SK-N-SH (cell line): ENCODE data around the gene CBR4. TPM values are rescaled to one million over a fixed set of nuclear protein-coding genes. Genes with fewer than 3 reads are reported as not detected.

Experiments used
- CTCF ChIA-PET: fragments of 300-600, 350-600 bp; formaldehyde crosslinking; extraction: SDS; loops from one replicate; lab custom pipeline; 2021; lab: Yijun Ruan, JAX
- POLR2A ChIA-PET: fragments of 350-600 bp; sonication (Branson Sonifier 250); formaldehyde crosslinking; extraction: SDS; loops from one replicate; lab custom pipeline; 2020; ENCODE audit warnings: antibody characterized with exemption, inconsistent platforms; lab: Yijun Ruan, JAX
- DNase-seq: peaks from one replicate; pipeline ENCODE4 v3.0.0; 2012
- H2AFZ ChIP-seq: fragments of 200-600 bp; sonication (generic); 2 replicates; pipeline ENCODE4 v1.8.1; 2016; ENCODE audit warnings: antibody characterized with exemption, mild to moderate bottlenecking, low read depth
- H3F3A ChIP-seq: fragments of 200-600 bp; sonication (generic); replicated peaks from 2 replicates; pipeline ENCODE3; 2016; ENCODE audit warnings: antibody characterized with exemption, mild to moderate bottlenecking; ENCODE audit not compliant: insufficient read depth
- H3K27ac ChIP-seq, 2 experiments: fragments of 200-500 bp in 1 of 2; fragments of 200-600 bp in 1 of 2; sonication (Bioruptor generic) in 1 of 2; sonication (generic), shearing (Covaris generic) in 1 of 2; 2 replicates each; pipeline versions ENCODE4 v1.5.1 to v1.6.1; 2014 to 2016; ENCODE audit warnings: low read depth in 2 of 2, inconsistent platforms in 1 of 2, low read length in 1 of 2, mild to moderate bottlenecking in 1 of 2, mixed read lengths in 1 of 2
- H3K27me3 ChIP-seq: fragments of 200-600 bp; sonication (generic), shearing (Covaris generic); 2 replicates; pipeline ENCODE4 v1.6.1; 2016; ENCODE audit warnings: mixed run types; ENCODE audit not compliant: insufficient read depth
- H3K36me3 ChIP-seq, 2 experiments: fragments of 200-500 bp in 1 of 2; fragments of 200-600 bp in 1 of 2; sonication (Bioruptor generic) in 1 of 2; sonication (generic) in 1 of 2; replicated peaks in 1 of 2; 2 replicates each; pipeline versions ENCODE3 to v1.5.1; 2014 to 2016; ENCODE audit warnings: low read length in 1 of 2, mild to moderate bottlenecking in 1 of 2; ENCODE audit not compliant: insufficient read depth in 2 of 2, control insufficient read depth in 1 of 2
- H3K4me1 ChIP-seq, 2 experiments: fragments of 200-500 bp in 1 of 2; fragments of 200-600 bp in 1 of 2; sonication (Bioruptor generic) in 1 of 2; sonication (generic), shearing (Covaris generic) in 1 of 2; 2 replicates each; pipeline versions ENCODE4 v1.5.1 to v1.6.1; 2014 to 2016; ENCODE audit warnings: low read depth in 1 of 2, low read length in 1 of 2, mixed run types in 1 of 2; ENCODE audit not compliant: insufficient read depth in 2 of 2, control insufficient read depth in 1 of 2
- H3K4me2 ChIP-seq: fragments of 200-600 bp; sonication (generic), shearing (Covaris generic); 2 replicates; pipeline ENCODE4 v1.6.1; 2017; ENCODE audit warnings: mixed run types
- H3K4me3 ChIP-seq, 2 experiments: fragments of 200-500 bp in 1 of 2; fragments of 200-600 bp in 1 of 2; sonication (Bioruptor generic) in 1 of 2; sonication (generic), shearing (Covaris generic) in 1 of 2; 2 replicates each; pipeline versions ENCODE4 v1.5.1 to v1.8.1; 2014 to 2016; ENCODE audit warnings: low read depth in 2 of 2, inconsistent platforms in 1 of 2, low read length in 1 of 2, mild to moderate bottlenecking in 1 of 2, mixed read lengths in 1 of 2, moderate library complexity in 1 of 2
- H3K79me2 ChIP-seq: fragments of 200-600 bp; sonication (generic); 2 replicates; pipeline ENCODE4 v1.8.1; 2017; ENCODE audit warnings: mild to moderate bottlenecking; ENCODE audit not compliant: insufficient read depth
- H3K9ac ChIP-seq: fragments of 200-600 bp; sonication (generic); 2 replicates; pipeline ENCODE4 v1.6.1; 2017; ENCODE audit warnings: mixed run types
- H3K9me2 ChIP-seq: fragments of 200-600 bp; sonication (generic); 2 replicates; pipeline ENCODE4 v1.6.1; 2017; ENCODE audit warnings: mixed run types
- H3K9me3 ChIP-seq: fragments of 200-600 bp; sonication (generic); 2 replicates; pipeline ENCODE4 v1.6.1; 2017; ENCODE audit warnings: mixed run types, mild to moderate bottlenecking, moderate library complexity
- H4K20me1 ChIP-seq: fragments of 200-600 bp; sonication (generic); 2 replicates; pipeline ENCODE4 v1.6.1; 2017; ENCODE audit warnings: mild to moderate bottlenecking, mixed run types; ENCODE audit not compliant: insufficient read depth
- ELF1 ChIP-seq: IDR thresholded peaks from 2 replicates; pipeline ENCODE4 v1.4.0; 2012
- EP300 ChIP-seq, 2 experiments: IDR thresholded peaks; 2 replicates each; pipeline versions ENCODE4 v1.4.0 to v1.6.1; 2012; ENCODE audit warnings: borderline replicate concordance in 1 of 2, low read depth in 1 of 2, low read length in 1 of 2
- FOXJ3 ChIP-seq: sonication (generic); formaldehyde crosslinking; IDR thresholded peaks from 2 replicates; pipeline ENCODE4 v1.5.1; 2020; ENCODE audit warnings: mild to moderate bottlenecking, missing genetic modification reagents
- FOXM1 ChIP-seq: IDR thresholded peaks from 2 replicates; pipeline ENCODE4 v1.4.0; 2012; ENCODE audit warnings: low read depth, mild to moderate bottlenecking
- GABPA ChIP-seq: IDR thresholded peaks from 2 replicates; pipeline ENCODE4 v1.4.0; 2012; ENCODE audit warnings: low read depth, mild to moderate bottlenecking
- GATA2 ChIP-seq: sonication (generic); formaldehyde crosslinking; IDR thresholded peaks from 2 replicates; pipeline ENCODE4 v1.5.0; 2020; ENCODE audit warnings: mild to moderate bottlenecking, missing genetic modification reagents
- JUND ChIP-seq: IDR thresholded peaks from 2 replicates; pipeline ENCODE4 v1.4.0; 2012
- NRF1 ChIP-seq: IDR thresholded peaks from 2 replicates; pipeline ENCODE4 v1.6.1; 2012; ENCODE audit warnings: low read depth, mild to moderate bottlenecking, low read length
- POLR2AphosphoS5 ChIP-seq: IDR thresholded peaks from 2 replicates; pipeline ENCODE4 v1.6.1; 2012; ENCODE audit warnings: low read depth, low read length
- RAD21 ChIP-seq: IDR thresholded peaks from 2 replicates; pipeline ENCODE4 v1.6.1; 2012; ENCODE audit warnings: mild to moderate bottlenecking, low read length
- REST ChIP-seq: IDR thresholded peaks from 2 replicates; pipeline ENCODE4 v1.6.1; 2012; ENCODE audit warnings: mild to moderate bottlenecking, low read depth, low read length, moderate library complexity
- RFX5 ChIP-seq: IDR thresholded peaks from 2 replicates; pipeline ENCODE4 v1.6.1; 2012; ENCODE audit warnings: mild to moderate bottlenecking, improper control_type of control experiment, low read length
- SIN3A ChIP-seq: IDR thresholded peaks from 2 replicates; pipeline ENCODE4 v1.6.1; 2012; ENCODE audit warnings: low read depth, mild to moderate bottlenecking, low read length, moderate library complexity, borderline replicate concordance
- SMC3 ChIP-seq: IDR thresholded peaks from 2 replicates; pipeline ENCODE4 v1.6.1; 2012; ENCODE audit warnings: low read depth, low read length, improper control_type of control experiment
- YY1 ChIP-seq: IDR thresholded peaks from 2 replicates; pipeline ENCODE4 v1.4.0; 2012; ENCODE audit warnings: low read depth, mild to moderate bottlenecking
- WGBS: methylation state at CpG from one replicate; pipeline ENCODE4 v1.1.6; 2017; ENCODE audit warnings: low lambda C conversion rate; 5-methylcytosine and 5-hydroxymethylcytosine counted together
- polyA plus RNA-seq, 3 experiments: library from polyadenylated mRNA; depleted of rRNA; stranded (reverse); fragments of >200 nt; gene quantifications; 2 replicates each; pipeline ENCODE4 v1.2.3, GENCODE V29; 2012
- TF ChIP-seq, protein P1 (sequence below): IDR thresholded peaks from 2 replicates; pipeline ENCODE4 v1.4.0; 2012; ENCODE audit warnings: low read depth

CBR4 gene
- polyA plus RNA-seq, 1 of the 3 experiments (the other 2 are of a cell fraction): 2.8 TPM

DNA sequence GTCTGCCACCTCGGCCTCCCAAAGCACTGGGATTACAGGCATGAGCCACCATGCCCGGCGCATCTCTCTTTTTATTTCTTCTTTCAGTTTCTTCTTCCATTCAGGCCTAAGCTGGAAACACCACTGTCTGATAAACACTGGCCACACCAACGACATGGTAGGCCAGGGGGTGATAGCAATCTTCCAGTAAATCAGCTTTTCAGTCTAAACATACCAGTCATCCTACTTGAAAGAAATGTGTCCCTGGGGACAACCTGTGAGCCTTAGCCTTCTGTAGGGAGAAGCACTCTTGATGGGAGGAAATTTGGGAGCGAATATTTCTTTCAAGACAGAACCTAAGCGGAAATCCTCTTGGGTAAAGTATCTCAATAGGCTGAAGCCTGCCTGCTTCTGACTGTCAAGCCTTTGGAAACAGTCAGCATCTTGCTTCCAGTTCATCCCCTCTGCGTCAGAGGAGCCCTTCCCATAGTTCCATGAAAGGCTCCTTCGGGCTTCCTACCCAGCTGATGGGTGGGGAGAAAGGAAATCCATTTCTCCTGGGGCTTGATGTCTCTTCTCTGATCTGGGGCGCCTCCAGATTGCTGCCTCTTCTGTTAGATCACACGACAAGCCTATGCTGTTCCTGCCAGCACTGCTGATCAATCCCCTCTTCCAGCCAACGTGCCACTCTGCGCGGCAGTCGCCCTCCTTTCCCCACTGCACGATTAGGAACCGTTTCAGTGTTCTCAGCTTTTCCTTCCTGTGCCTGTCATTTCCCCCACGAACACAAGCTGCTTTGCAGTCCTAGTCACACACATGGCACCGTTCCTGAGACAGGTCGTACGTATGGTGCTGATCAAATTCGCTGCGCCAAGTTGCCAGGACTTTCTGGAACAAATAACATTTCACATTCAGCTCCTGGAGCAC is 49.5 kb upstream of the CBR4 start (continued):
- TF ChIP-seq REST (no peak), GABPA (no peak), GATA2 (CRISPR knock-in tag) (no peak), JUND (no peak), FOXJ3 (CRISPR knock-in tag) (no peak)
- TF ChIP-seq, all 33 proteins: peak for 0

GRCh38 chr4:169058312-169058711 is 48.3 kb upstream of the CBR4 start:
- H3K79me2 ChIP-seq: no peaks in the 10 kb centered on the region
- no peak overlapping the region for H3K9ac ChIP-seq
- no peaks in the 10 kb centered on the region for H3K9me2 ChIP-seq
- POLR2A ChIA-PET: no interaction called here
- no peaks in the 10 kb centered on the region for H3F3A ChIP-seq
- no peak for TF ChIP-seq ELF1
- TF ChIP-seq SIN3A: no peak
- no peak for TF ChIP-seq EP300 (IDR thresholded peaks at IDR 0.05; ENCODE audit: borderline replicate concordance in 1 of 2, low read depth in 1 of 2, low read length in 1 of 2)
- no peak for TF ChIP-seq RAD21
- TF ChIP-seq RFX5: no peak
- no peak for TF ChIP-seq POLR2AphosphoS5
- TF ChIP-seq YY1: no peak
- TF ChIP-seq GATA2 (CRISPR knock-in tag): no peak
- TF ChIP-seq, protein P1, sequence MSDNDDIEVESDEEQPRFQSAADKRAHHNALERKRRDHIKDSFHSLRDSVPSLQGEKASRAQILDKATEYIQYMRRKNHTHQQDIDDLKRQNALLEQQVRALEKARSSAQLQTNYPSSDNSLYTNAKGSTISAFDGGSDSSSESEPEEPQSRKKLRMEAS: no peak
- no peak for TF ChIP-seq FOXJ3 (CRISPR knock-in tag)
- no peak for TF ChIP-seq FOXM1
- no peak for TF ChIP-seq NRF1
- no peak for TF ChIP-seq SMC3
- H3K9me3 ChIP-seq: no peaks in the 10 kb centered on the region
- CTCF ChIA-PET: no interaction called here
- H3K4me2 ChIP-seq: no peak overlapping the region
- peaks cover 0 to 14% of the 10 kb centered on the region in 2 experiments; a peak in 1 of 4 replicates for H3K4me1 ChIP-seq
- H3K36me3 ChIP-seq: no peaks in the 10 kb centered on the region
- H4K20me1 ChIP-seq: no peaks in the 10 kb centered on the region
- DNase-seq: no peak
- WGBS: 90% methylated on average over 6 of the region's 7 CpGs
- H2AFZ ChIP-seq: no peak overlapping the region
- H3K4me3 ChIP-seq: no peak overlapping the region
- H3K27me3 ChIP-seq: no peaks in the 10 kb centered on the region
- H3K27ac ChIP-seq: no peak overlapping the region
